Measurements from ENCODE around the gene PIM3.
A peak's percentile ranks its signal among the peaks of the same experiment; 100 is the strongest.

PIM3 gene

GRCh38 chr22:50000587-50001387 lies 40.2 kb downstream of the PIM3 start:
- Histone ChIP-seq H3K36me3 (ENCODE audit: insufficient read depth, low read length) (no peaks in the 10 kb centered on the region), H3K4me3 (ENCODE audit: low read depth in 1 of 2, low read length in 2 of 2) (no peak overlapping the region), H2AFZ (ENCODE audit: low read depth, low read length) (no peak overlapping the region), H3K4me2 (ENCODE audit: insufficient read depth, low read length) (no peak overlapping the region), H3K27me3 (ENCODE audit: insufficient read depth, low read length, poor library complexity) (no peaks in the 10 kb centered on the region), H3K27ac (ENCODE audit: low read length) (no peak overlapping the region), H3K4me1 (ENCODE audit: insufficient read depth, low read length) (no peaks in the 10 kb centered on the region), H3K9ac (ENCODE audit: low read depth, low read length) (no peak overlapping the region), H4K20me1 (ENCODE audit: insufficient read depth, low read length) (0 out of 2 replicates have a peak, but pooled peaks cover 2% of the 10 kb centered on the region), H3K79me2 (ENCODE audit: insufficient read depth, low read length) (no peaks in the 10 kb centered on the region), H3K9me3 (ENCODE audit: insufficient read depth, low read length, severe bottlenecking) (no peaks in the 10 kb centered on the region)
- DNase-seq: no peak
- ATAC-seq (ENCODE audit: insufficient read depth, low read depth): no peak
- TF ChIP-seq CTCF (IDR thresholded peaks at IDR 0.05; ENCODE audit: borderline replicate concordance, extremely low read depth, low read length, poor library complexity, severe bottlenecking): no peak
- TF ChIP-seq EZH2 (IDR thresholded peaks at IDR 0.05; ENCODE audit: borderline replicate concordance, low read depth, low read length, severe bottlenecking): no peak

DNA sequence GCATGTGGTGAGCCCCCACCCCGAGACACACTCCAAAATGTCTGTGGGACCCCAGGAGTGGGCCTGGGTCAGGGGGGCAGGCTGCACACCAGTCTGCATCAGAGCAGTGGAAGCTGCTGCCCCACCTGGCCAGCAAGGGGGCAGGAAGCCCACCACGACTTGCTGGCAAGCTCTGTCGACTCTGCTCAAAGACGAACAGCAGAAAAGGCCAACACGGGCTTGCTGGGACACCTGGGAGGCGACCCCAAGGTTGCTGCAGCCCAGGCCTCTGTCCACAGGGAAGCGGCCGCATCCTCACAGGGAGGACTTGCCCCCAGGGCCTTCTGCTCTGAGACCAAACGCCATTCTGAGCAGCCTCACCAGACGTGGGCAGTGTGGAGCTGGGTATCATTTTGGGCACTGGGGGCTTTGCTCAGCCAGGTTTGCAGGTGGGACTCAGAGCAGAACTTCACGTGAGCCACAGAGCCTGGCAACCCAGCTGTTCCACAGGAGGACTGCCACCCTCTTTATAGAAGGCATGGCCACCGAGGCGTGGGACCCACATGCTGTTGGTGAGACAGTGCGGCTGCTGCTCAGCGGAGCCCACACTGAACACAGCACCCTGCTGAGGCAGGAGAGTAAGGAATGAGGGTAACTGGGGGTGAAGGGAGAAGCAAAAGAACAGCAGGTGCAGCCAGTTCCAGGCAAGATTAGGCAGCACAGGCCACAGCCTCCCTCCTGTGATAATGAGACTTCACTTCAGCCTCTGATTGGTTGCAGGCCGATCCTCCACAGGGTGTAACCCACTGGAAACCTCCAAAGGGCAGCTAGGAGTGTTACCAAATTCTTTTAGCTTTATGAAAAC lies 41.0 kb downstream of the PIM3 start:
- Histone ChIP-seq H3K9ac (ENCODE audit: low read depth, low read length) (no peak overlapping the region), H3K4me2 (ENCODE audit: insufficient read depth, low read length) (no peak overlapping the region), H2AFZ (ENCODE audit: low read depth, low read length) (no peak overlapping the region), H3K4me3 (ENCODE audit: low read depth in 1 of 2, low read length in 2 of 2) (no peak overlapping the region), H3K79me2 (ENCODE audit: insufficient read depth, low read length) (no peaks in the 10 kb centered on the region), H3K9me3 (ENCODE audit: insufficient read depth, low read length, severe bottlenecking) (no peaks in the 10 kb centered on the region), H3K27me3 (ENCODE audit: insufficient read depth, low read length, poor library complexity) (no peaks in the 10 kb centered on the region), H3K27ac (ENCODE audit: low read length) (no peak overlapping the region), H4K20me1 (ENCODE audit: insufficient read depth, low read length) (0 out of 2 replicates have a peak, but pooled peaks cover 2% of the 10 kb centered on the region), H3K36me3 (ENCODE audit: insufficient read depth, low read length) (no peaks in the 10 kb centered on the region), H3K4me1 (ENCODE audit: insufficient read depth, low read length) (no peaks in the 10 kb centered on the region)
- TF ChIP-seq EZH2 (IDR thresholded peaks at IDR 0.05; ENCODE audit: borderline replicate concordance, low read depth, low read length, severe bottlenecking) (no peak), CTCF (IDR thresholded peaks at IDR 0.05; ENCODE audit: borderline replicate concordance, extremely low read depth, low read length, poor library complexity, severe bottlenecking) (peak; percentile 6)
- no peak for DNase-seq
- ATAC-seq (ENCODE audit: insufficient read depth, low read depth): no peak

DNA sequence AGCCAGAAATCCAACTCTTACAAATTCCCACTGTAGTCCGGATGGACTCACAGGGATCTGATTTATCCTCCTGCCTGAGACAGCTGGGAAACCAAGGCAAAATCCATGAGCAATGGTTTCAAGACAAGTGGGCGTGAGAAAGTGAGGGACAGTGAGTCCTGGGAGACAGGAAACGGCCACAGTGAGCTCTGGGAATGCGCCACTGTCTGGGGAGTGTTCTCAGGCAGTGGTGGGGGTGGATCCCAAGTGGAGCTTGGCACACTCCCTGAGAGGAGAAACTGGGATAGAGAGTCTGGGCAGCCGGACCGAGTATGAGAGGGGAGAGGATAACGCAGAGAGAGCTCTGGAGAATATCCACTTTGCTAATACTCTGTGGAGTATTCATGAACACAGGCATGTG lies 42.2 kb downstream of the PIM3 start:
- Histone ChIP-seq H3K79me2 (ENCODE audit: insufficient read depth, low read length) (no peaks in the 10 kb centered on the region), H3K4me2 (ENCODE audit: insufficient read depth, low read length) (no peak overlapping the region), H3K27ac (ENCODE audit: low read length) (no peak overlapping the region), H3K9ac (ENCODE audit: low read depth, low read length) (no peak overlapping the region), H4K20me1 (ENCODE audit: insufficient read depth, low read length) (0 out of 2 replicates have a peak, but pooled peaks cover 2% of the 10 kb centered on the region), H3K4me3 (ENCODE audit: low read depth in 1 of 2, low read length in 2 of 2) (no peak overlapping the region), H3K4me1 (ENCODE audit: insufficient read depth, low read length) (no peaks in the 10 kb centered on the region), H3K27me3 (ENCODE audit: insufficient read depth, low read length, poor library complexity) (no peaks in the 10 kb centered on the region), H2AFZ (ENCODE audit: low read depth, low read length) (no peak overlapping the region), H3K36me3 (ENCODE audit: insufficient read depth, low read length) (no peaks in the 10 kb centered on the region), H3K9me3 (ENCODE audit: insufficient read depth, low read length, severe bottlenecking) (no peaks in the 10 kb centered on the region)
- TF ChIP-seq EZH2 (IDR thresholded peaks at IDR 0.05; ENCODE audit: borderline replicate concordance, low read depth, low read length, severe bottlenecking) (no peak), CTCF (IDR thresholded peaks at IDR 0.05; ENCODE audit: borderline replicate concordance, extremely low read depth, low read length, poor library complexity, severe bottlenecking) (no peak)
- no peak for DNase-seq
- no peak for ATAC-seq (ENCODE audit: insufficient read depth, low read depth)
